Measurements from ENCODE around the gene HIP1R.
A peak's percentile ranks its signal among the peaks of the same experiment; 100 is the strongest.

HIP1R gene

GRCh38 chr12:122858171-122858570, 22.9 kb downstream of the HIP1R start:
- no peak overlapping the region for H3K4me3 Mint-ChIP-seq
- DNase-seq (ENCODE audit: low spot score in 2 of 2) (no peak), ATAC-seq (ENCODE audit: low read depth) (no peak)
- H3K36me3 Mint-ChIP-seq: peaks cover 11% of the 10 kb centered on the region
- no peaks in the 10 kb centered on the region for H3K27me3 Mint-ChIP-seq
- peaks cover 7% of the 10 kb centered on the region for H3K4me1 Mint-ChIP-seq
- no peak overlapping the region for H3K27ac Mint-ChIP-seq
- no peaks in the 10 kb centered on the region for H3K9me3 Mint-ChIP-seq

GRCh38 chr12:122858591-122859302, 23.5 kb downstream of the HIP1R start:
- H3K4me3 Mint-ChIP-seq: no peak overlapping the region
- no peak for ATAC-seq (ENCODE audit: low read depth)
- H3K4me1 Mint-ChIP-seq: peaks cover 9% of the 10 kb centered on the region
- H3K36me3 Mint-ChIP-seq: peaks cover 11% of the 10 kb centered on the region
- DNase-seq (ENCODE audit: low spot score in 2 of 2): no peak
- H3K9me3 Mint-ChIP-seq: no peaks in the 10 kb centered on the region
- no peak overlapping the region for H3K27ac Mint-ChIP-seq
- H3K27me3 Mint-ChIP-seq: no peaks in the 10 kb centered on the region

- DNase-seq (ENCODE audit: low spot score in 2 of 2) (no peak), ATAC-seq (ENCODE audit: low read depth) (peak; percentile 3)
- H3K9me3 Mint-ChIP-seq: no peaks in the 10 kb centered on the region
- H3K4me3 Mint-ChIP-seq: no peak overlapping the region
- H3K36me3 Mint-ChIP-seq: peaks cover 8% of the 10 kb centered on the region
- peaks cover 11% of the 10 kb centered on the region for H3K4me1 Mint-ChIP-seq
- no peaks in the 10 kb centered on the region for H3K27me3 Mint-ChIP-seq
- peak overlapping the region; percentile 20 for H3K27ac Mint-ChIP-seq
Measured at GRCh38 chr12:122859303-122860039, 24.2 kb downstream of the HIP1R start.

GRCh38 chr12:122860040-122860853, 25.0 kb downstream of the HIP1R start:
- no peaks in the 10 kb centered on the region for H3K9me3 Mint-ChIP-seq
- no peak overlapping the region for H3K4me3 Mint-ChIP-seq
- no peaks in the 10 kb centered on the region for H3K27me3 Mint-ChIP-seq
- H3K27ac Mint-ChIP-seq: peak overlapping the region; percentile 20
- H3K4me1 Mint-ChIP-seq: peaks cover 15% of the 10 kb centered on the region
- peaks cover 8% of the 10 kb centered on the region for H3K36me3 Mint-ChIP-seq
- DNase-seq (ENCODE audit: low spot score in 2 of 2) (peak; percentile 79 to 86), ATAC-seq (ENCODE audit: low read depth) (peak; percentile 60)

- peaks cover 18% of the 10 kb centered on the region for H3K4me1 Mint-ChIP-seq
- H3K9me3 Mint-ChIP-seq: no peaks in the 10 kb centered on the region
- no peak for ATAC-seq (ENCODE audit: low read depth)
- H3K27me3 Mint-ChIP-seq: no peaks in the 10 kb centered on the region
- H3K27ac Mint-ChIP-seq: no peak overlapping the region
- DNase-seq (ENCODE audit: low spot score in 2 of 2): no peak
- no peak overlapping the region for H3K4me3 Mint-ChIP-seq
- H3K36me3 Mint-ChIP-seq: peaks cover 5% of the 10 kb centered on the region
Measured at GRCh38 chr12:122860854-122861586, 25.8 kb downstream of the HIP1R start.

- H3K36me3 Mint-ChIP-seq: peaks cover 6% of the 10 kb centered on the region
- H3K27ac Mint-ChIP-seq: no peak overlapping the region
- no peaks in the 10 kb centered on the region for H3K27me3 Mint-ChIP-seq
- no peak overlapping the region for H3K4me3 Mint-ChIP-seq
- H3K4me1 Mint-ChIP-seq: peaks cover 18% of the 10 kb centered on the region
- ATAC-seq (ENCODE audit: low read depth) (no peak), DNase-seq (ENCODE audit: low spot score in 2 of 2) (no peak)
- no peaks in the 10 kb centered on the region for H3K9me3 Mint-ChIP-seq
Measured at GRCh38 chr12:122861587-122861970, 26.3 kb downstream of the HIP1R start.

- DNase-seq (ENCODE audit: low spot score in 2 of 2) (no peak), ATAC-seq (ENCODE audit: low read depth) (no peak)
- H3K27ac Mint-ChIP-seq: peak overlapping the region; percentile 65
- no peak overlapping the region for H3K4me3 Mint-ChIP-seq
- no peaks in the 10 kb centered on the region for H3K9me3 Mint-ChIP-seq
- no peaks in the 10 kb centered on the region for H3K27me3 Mint-ChIP-seq
- H3K36me3 Mint-ChIP-seq: peaks cover 9% of the 10 kb centered on the region
- H3K4me1 Mint-ChIP-seq: peaks cover 22% of the 10 kb centered on the region
Measured at GRCh38 chr12:122862110-122862634, 26.9 kb downstream of the HIP1R start.

GRCh38 chr12:122862872-122863701, 27.8 kb downstream of the HIP1R start:
- Mint-ChIP-seq H3K4me1 (peaks cover 23% of the 10 kb centered on the region), H3K4me3 (peak overlapping the region; percentile 44), H3K27ac (peak overlapping the region; percentile 31), H3K9me3 (no peaks in the 10 kb centered on the region), H3K27me3 (no peaks in the 10 kb centered on the region), H3K36me3 (peaks cover 7% of the 10 kb centered on the region)
- no peak for DNase-seq (ENCODE audit: low spot score in 2 of 2)
- ATAC-seq (ENCODE audit: low read depth): peak; percentile 52

GRCh38 chr12:122864894-122865253, 29.6 kb downstream of the HIP1R start:
- H3K27ac Mint-ChIP-seq: peak overlapping the region; percentile 62

GRCh38 chr12:122865268-122866231, 30.3 kb downstream of the HIP1R start:
- H3K4me1 Mint-ChIP-seq: peaks cover 34% of the 10 kb centered on the region
- no peaks in the 10 kb centered on the region for H3K27me3 Mint-ChIP-seq
- no peak overlapping the region for H3K4me3 Mint-ChIP-seq
- H3K9me3 Mint-ChIP-seq: no peaks in the 10 kb centered on the region
- DNase-seq (ENCODE audit: low spot score in 2 of 2) (no peak), ATAC-seq (ENCODE audit: low read depth) (peak; percentile 50)
- peaks cover 15% of the 10 kb centered on the region for H3K36me3 Mint-ChIP-seq
- H3K27ac Mint-ChIP-seq: peak overlapping the region; percentile 62

More at GRCh38 chr12:122864894-122865253, 29.6 kb downstream of the HIP1R start:
- Mint-ChIP-seq H3K36me3 (peaks cover 15% of the 10 kb centered on the region), H3K4me3 (no peak overlapping the region), H3K4me1 (peaks cover 34% of the 10 kb centered on the region), H3K27me3 (no peaks in the 10 kb centered on the region), H3K9me3 (no peaks in the 10 kb centered on the region)
- ATAC-seq (ENCODE audit: low read depth): no peak
- DNase-seq (ENCODE audit: low spot score in 2 of 2): no peak

- Mint-ChIP-seq H3K9me3 (no peaks in the 10 kb centered on the region), H3K27ac (no peak overlapping the region), H3K4me1 (peaks cover 37% of the 10 kb centered on the region), H3K4me3 (no peak overlapping the region), H3K36me3 (peaks cover 17% of the 10 kb centered on the region), H3K27me3 (no peaks in the 10 kb centered on the region)
- DNase-seq (ENCODE audit: low spot score in 2 of 2): no peak
- no peak for ATAC-seq (ENCODE audit: low read depth)
Measured at GRCh38 chr12:122866379-122866778, 31.1 kb downstream of the HIP1R start.
